ENCODE data around the gene APP.

APP gene

GRCh38 chr21:26003404-26003803, 167.2 kb downstream of the APP start:
- Mint-ChIP-seq H3K27me3 (ENCODE audit: low read depth) (no peaks in the 10 kb centered on the region), H3K27ac (no peak overlapping the region), H3K4me3 (no peak overlapping the region), H3K4me1 (ENCODE audit: low read depth) (peaks cover 9% of the 10 kb centered on the region), H3K9me3 (no peaks in the 10 kb centered on the region), H3K36me3 (ENCODE audit: low read depth) (no peaks in the 10 kb centered on the region)

GRCh38 chr21:26001356-26001755, 169.2 kb downstream of the APP start:
- Mint-ChIP-seq H3K27ac (no peak overlapping the region), H3K36me3 (ENCODE audit: low read depth) (no peaks in the 10 kb centered on the region), H3K27me3 (ENCODE audit: low read depth) (no peaks in the 10 kb centered on the region), H3K4me1 (ENCODE audit: low read depth) (peaks cover 9% of the 10 kb centered on the region), H3K4me3 (no peak overlapping the region), H3K9me3 (no peaks in the 10 kb centered on the region)

GRCh38 chr21:25999921-26000582, 170.5 kb downstream of the APP start:
- Mint-ChIP-seq H3K9me3 (no peaks in the 10 kb centered on the region), H3K4me1 (ENCODE audit: low read depth) (peaks cover 9% of the 10 kb centered on the region), H3K4me3 (peak overlapping the region; percentile 34), H3K27ac (no peak overlapping the region), H3K36me3 (ENCODE audit: low read depth) (no peaks in the 10 kb centered on the region), H3K27me3 (ENCODE audit: low read depth) (no peaks in the 10 kb centered on the region)

- Mint-ChIP-seq H3K36me3 (ENCODE audit: low read depth) (no peaks in the 10 kb centered on the region), H3K27ac (no peak overlapping the region), H3K9me3 (no peaks in the 10 kb centered on the region), H3K27me3 (ENCODE audit: low read depth) (no peaks in the 10 kb centered on the region), H3K4me3 (no peak overlapping the region), H3K4me1 (ENCODE audit: low read depth) (peaks cover 9% of the 10 kb centered on the region)
Measured at GRCh38 chr21:25997788-25998611, 172.6 kb downstream of the APP start.

- H3K27me3 Mint-ChIP-seq (ENCODE audit: low read depth) = no peaks in the 10 kb centered on the region
- no peak overlapping the region for H3K27ac Mint-ChIP-seq
- no peaks in the 10 kb centered on the region for H3K36me3 Mint-ChIP-seq (ENCODE audit: low read depth)
- no peaks in the 10 kb centered on the region for H3K9me3 Mint-ChIP-seq
- no peak overlapping the region for H3K4me3 Mint-ChIP-seq
- H3K4me1 Mint-ChIP-seq (ENCODE audit: low read depth) = peaks cover 6% of the 10 kb centered on the region
Measured at GRCh38 chr21:25995278-25995677, 175.3 kb downstream of the APP start.

GRCh38 chr21:25994758-25995163, 175.8 kb downstream of the APP start:
- H3K27ac Mint-ChIP-seq = no peak overlapping the region
- H3K27me3 Mint-ChIP-seq (ENCODE audit: low read depth) = no peaks in the 10 kb centered on the region
- H3K4me3 Mint-ChIP-seq = no peak overlapping the region
- no peaks in the 10 kb centered on the region for H3K9me3 Mint-ChIP-seq
- H3K4me1 Mint-ChIP-seq (ENCODE audit: low read depth) = peaks cover 4% of the 10 kb centered on the region
- H3K36me3 Mint-ChIP-seq (ENCODE audit: low read depth) = no peaks in the 10 kb centered on the region

GRCh38 chr21:25988738-25989137, 181.8 kb downstream of the APP start:
- no peaks in the 10 kb centered on the region for H3K27me3 Mint-ChIP-seq (ENCODE audit: low read depth)
- no peak overlapping the region for H3K27ac Mint-ChIP-seq
- H3K4me1 Mint-ChIP-seq (ENCODE audit: low read depth) = no peaks in the 10 kb centered on the region
- no peak overlapping the region for H3K4me3 Mint-ChIP-seq
- no peaks in the 10 kb centered on the region for H3K9me3 Mint-ChIP-seq
- no peaks in the 10 kb centered on the region for H3K36me3 Mint-ChIP-seq (ENCODE audit: low read depth)

- Mint-ChIP-seq H3K4me1 (ENCODE audit: low read depth) (no peaks in the 10 kb centered on the region), H3K9me3 (no peaks in the 10 kb centered on the region), H3K27me3 (ENCODE audit: low read depth) (no peaks in the 10 kb centered on the region), H3K27ac (no peak overlapping the region), H3K36me3 (ENCODE audit: low read depth) (no peaks in the 10 kb centered on the region), H3K4me3 (no peak overlapping the region)
Measured at GRCh38 chr21:25987531-25987930, 183.0 kb downstream of the APP start.

GRCh38 chr21:25986928-25987327, 183.6 kb downstream of the APP start:
- H3K27ac Mint-ChIP-seq = no peak overlapping the region
- H3K9me3 Mint-ChIP-seq = no peaks in the 10 kb centered on the region
- no peaks in the 10 kb centered on the region for H3K27me3 Mint-ChIP-seq (ENCODE audit: low read depth)
- H3K36me3 Mint-ChIP-seq (ENCODE audit: low read depth) = no peaks in the 10 kb centered on the region
- H3K4me1 Mint-ChIP-seq (ENCODE audit: low read depth) = no peaks in the 10 kb centered on the region
- H3K4me3 Mint-ChIP-seq = no peak overlapping the region

GRCh38 chr21:25985990-25986389, 184.6 kb downstream of the APP start:
- H3K27ac Mint-ChIP-seq = no peak overlapping the region
- H3K36me3 Mint-ChIP-seq (ENCODE audit: low read depth) = no peaks in the 10 kb centered on the region

GRCh38 chr21:25984538-25984937, 186.0 kb downstream of the APP start:
- H3K27me3 Mint-ChIP-seq (ENCODE audit: low read depth) = no peaks in the 10 kb centered on the region
- H3K4me1 Mint-ChIP-seq (ENCODE audit: low read depth) = peaks cover 2% of the 10 kb centered on the region
- peaks cover 4% of the 10 kb centered on the region for H3K36me3 Mint-ChIP-seq (ENCODE audit: low read depth)
- no peaks in the 10 kb centered on the region for H3K9me3 Mint-ChIP-seq
- no peak overlapping the region for H3K27ac Mint-ChIP-seq
- no peak overlapping the region for H3K4me3 Mint-ChIP-seq

More at GRCh38 chr21:25985990-25986389, 184.6 kb downstream of the APP start:
- Mint-ChIP-seq H3K9me3 (no peaks in the 10 kb centered on the region), H3K4me1 (ENCODE audit: low read depth) (no peaks in the 10 kb centered on the region), H3K27me3 (ENCODE audit: low read depth) (no peaks in the 10 kb centered on the region), H3K4me3 (no peak overlapping the region)

GRCh38 chr21:25983745-25984144, 186.8 kb downstream of the APP start:
- peaks cover 4% of the 10 kb centered on the region for H3K36me3 Mint-ChIP-seq (ENCODE audit: low read depth)
- H3K9me3 Mint-ChIP-seq = no peaks in the 10 kb centered on the region
- no peak overlapping the region for H3K4me3 Mint-ChIP-seq
- no peaks in the 10 kb centered on the region for H3K27me3 Mint-ChIP-seq (ENCODE audit: low read depth)
- no peak overlapping the region for H3K27ac Mint-ChIP-seq
- H3K4me1 Mint-ChIP-seq (ENCODE audit: low read depth) = peaks cover 2% of the 10 kb centered on the region

GRCh38 chr21:25980710-25981109, 189.9 kb downstream of the APP start:
- Mint-ChIP-seq H3K36me3 (ENCODE audit: low read depth) (peaks cover 9% of the 10 kb centered on the region), H3K4me1 (ENCODE audit: low read depth) (peaks cover 2% of the 10 kb centered on the region), H3K27ac (no peak overlapping the region), H3K9me3 (no peaks in the 10 kb centered on the region), H3K27me3 (ENCODE audit: low read depth) (no peaks in the 10 kb centered on the region), H3K4me3 (no peak overlapping the region)

- no peaks in the 10 kb centered on the region for H3K9me3 Mint-ChIP-seq
- no peak overlapping the region for H3K27ac Mint-ChIP-seq
- H3K4me1 Mint-ChIP-seq (ENCODE audit: low read depth) = peaks cover 2% of the 10 kb centered on the region
- H3K4me3 Mint-ChIP-seq = no peak overlapping the region
- H3K27me3 Mint-ChIP-seq (ENCODE audit: low read depth) = no peaks in the 10 kb centered on the region
- H3K36me3 Mint-ChIP-seq (ENCODE audit: low read depth) = peaks cover 11% of the 10 kb centered on the region
Measured at GRCh38 chr21:25979845-25980616, 190.5 kb downstream of the APP start.
